Fibroblast of lung (primary cell): ENCODE measurements around the gene PGBD1. TPM values are rescaled to one million over a fixed set of nuclear protein-coding genes. Genes with fewer than 3 reads are reported as not detected.

Experiments
- DNase-seq, 2 donors: peaks; one replicate each; pipeline versions ENCODE4 v3.0.0 to v3.0.0-alpha.2; 2010; ENCODE audit warnings: low read depth in 2 of 2
- H2AFZ ChIP-seq: 2 replicates; pipeline ENCODE4 v1.5.1; 2012; ENCODE audit warnings: low read length, control low read depth, inconsistent platforms
- H3K27ac ChIP-seq: 2 replicates; pipeline ENCODE4 v1.5.1; 2011; ENCODE audit warnings: low read length, control low read depth; ENCODE audit not compliant: insufficient read depth
- H3K27me3 ChIP-seq: 2 replicates; pipeline ENCODE4 v1.5.1; 2011; ENCODE audit warnings: mild to moderate bottlenecking, low read length; ENCODE audit not compliant: control insufficient read depth, insufficient read depth
- H3K36me3 ChIP-seq: 2 replicates; pipeline ENCODE4 v1.5.1; 2011; ENCODE audit warnings: low read length; ENCODE audit not compliant: control insufficient read depth, insufficient read depth
- H3K4me1 ChIP-seq: 2 replicates; pipeline ENCODE4 v1.5.1; 2011; ENCODE audit warnings: low read length; ENCODE audit not compliant: control insufficient read depth, insufficient read depth; ENCODE audit errors: extremely low read depth
- H3K4me2 ChIP-seq: 2 replicates; pipeline ENCODE4 v1.5.1; 2011; ENCODE audit warnings: low read length, control low read depth; ENCODE audit not compliant: insufficient read depth; ENCODE audit errors: extremely low read depth
- H3K4me3 ChIP-seq, 4 experiments: fragments of 200-600 bp in 1 of 4; sonication (generic) in 1 of 4; replicated peaks in 1 of 4; 2 replicates each; pipeline ENCODE4 v1.5.1; 2011 to 2016; ENCODE audit warnings: low read length in 4 of 4, low read depth in 3 of 4, mild to moderate bottlenecking in 3 of 4, control low read depth in 2 of 4, inconsistent platforms in 1 of 4, mixed read lengths in 1 of 4; ENCODE audit not compliant: insufficient read depth in 1 of 4; ENCODE audit errors: control extremely low read depth in 1 of 4
- H3K79me2 ChIP-seq: 2 replicates; pipeline ENCODE4 v1.5.1; 2012; ENCODE audit warnings: mild to moderate bottlenecking, low read length, inconsistent platforms; ENCODE audit not compliant: control insufficient read depth, insufficient read depth
- H3K9ac ChIP-seq: 2 replicates; pipeline ENCODE4 v1.5.1; 2011; ENCODE audit warnings: mild to moderate bottlenecking, low read length, control low read depth; ENCODE audit not compliant: insufficient read depth
- H3K9me3 ChIP-seq: 2 replicates; pipeline ENCODE4 v1.5.1; 2012; ENCODE audit warnings: low read depth, low read length; ENCODE audit not compliant: control insufficient read depth, insufficient read depth
- H4K20me1 ChIP-seq: 2 replicates; pipeline ENCODE4 v1.5.1; 2011; ENCODE audit warnings: low read length; ENCODE audit not compliant: control insufficient read depth, insufficient read depth; ENCODE audit errors: extremely low read depth
- EZH2 ChIP-seq: IDR thresholded peaks from 2 replicates; pipeline ENCODE4 v1.5.1; 2012; ENCODE audit warnings: low read length, control low read depth, mild to moderate bottlenecking; ENCODE audit errors: missing control alignments
- polyA plus RNA-seq, 2 donors: library from polyadenylated mRNA; depleted of rRNA in 1 of 2; stranded (reverse) in 1 of 2; unstranded in 1 of 2; fragments of >200 nt; gene quantifications; 2 replicates each; pipeline ENCODE4 v1.2.1, GENCODE V29; 2011 to 2012; ENCODE audit warnings: missing spikeins in 1 of 2
- total RNA-seq: library from RNA; depleted of rRNA; stranded (reverse); fragments of >200 nt; gene quantifications from 2 replicates; pipeline ENCODE4 v1.2.1, GENCODE V29; 2014
- TF ChIP-seq, protein P1 (sequence below), 2 donors: IDR thresholded peaks in 1 of 2; conservative IDR thresholded peaks in 1 of 2; 1 replicate in 1 of 2; 2 replicates in 1 of 2; pipeline ENCODE4 v1.5.1; 2011 to 2012; ENCODE audit warnings: low read length in 2 of 2, control low read depth in 1 of 2, inconsistent platforms in 1 of 2, low read depth in 1 of 2, mild to moderate bottlenecking in 1 of 2

The PGBD1 gene
- total and polyA plus RNA-seq, 2 donors (not counting 1 experiment from before 2014, with no cell fraction given) = 5.5 to 5.8 TPM

- Histone ChIP-seq H3K79me2 (no peaks in the 10 kb centered on the region), H3K4me2 (no peak overlapping the region), H3K36me3 (no peaks in the 10 kb centered on the region), H2AFZ (no peak overlapping the region), H3K4me3 (no peak overlapping the region), H3K4me1 (no peaks in the 10 kb centered on the region), H3K27ac (no peak overlapping the region), H3K9ac (no peak overlapping the region), H4K20me1 (no peaks in the 10 kb centered on the region), H3K9me3 (peaks cover 1% of the 10 kb centered on the region), H3K27me3 (no peaks in the 10 kb centered on the region)
- TF ChIP-seq, protein P1, sequence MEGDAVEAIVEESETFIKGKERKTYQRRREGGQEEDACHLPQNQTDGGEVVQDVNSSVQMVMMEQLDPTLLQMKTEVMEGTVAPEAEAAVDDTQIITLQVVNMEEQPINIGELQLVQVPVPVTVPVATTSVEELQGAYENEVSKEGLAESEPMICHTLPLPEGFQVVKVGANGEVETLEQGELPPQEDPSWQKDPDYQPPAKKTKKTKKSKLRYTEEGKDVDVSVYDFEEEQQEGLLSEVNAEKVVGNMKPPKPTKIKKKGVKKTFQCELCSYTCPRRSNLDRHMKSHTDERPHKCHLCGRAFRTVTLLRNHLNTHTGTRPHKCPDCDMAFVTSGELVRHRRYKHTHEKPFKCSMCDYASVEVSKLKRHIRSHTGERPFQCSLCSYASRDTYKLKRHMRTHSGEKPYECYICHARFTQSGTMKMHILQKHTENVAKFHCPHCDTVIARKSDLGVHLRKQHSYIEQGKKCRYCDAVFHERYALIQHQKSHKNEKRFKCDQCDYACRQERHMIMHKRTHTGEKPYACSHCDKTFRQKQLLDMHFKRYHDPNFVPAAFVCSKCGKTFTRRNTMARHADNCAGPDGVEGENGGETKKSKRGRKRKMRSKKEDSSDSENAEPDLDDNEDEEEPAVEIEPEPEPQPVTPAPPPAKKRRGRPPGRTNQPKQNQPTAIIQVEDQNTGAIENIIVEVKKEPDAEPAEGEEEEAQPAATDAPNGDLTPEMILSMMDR (conservative IDR thresholded peaks at IDR 0.05 in 1 of 2, IDR thresholded peaks at IDR 0.05 in 1 of 2; ENCODE audit: low read depth in 1 of 2, low read length in 2 of 2) = no peak
- TF ChIP-seq EZH2 = no peak
- DNase-seq = no peak
Observed at GRCh38 chr6:28322661-28323060, 41.3 kb downstream of the PGBD1 start.

DNA sequence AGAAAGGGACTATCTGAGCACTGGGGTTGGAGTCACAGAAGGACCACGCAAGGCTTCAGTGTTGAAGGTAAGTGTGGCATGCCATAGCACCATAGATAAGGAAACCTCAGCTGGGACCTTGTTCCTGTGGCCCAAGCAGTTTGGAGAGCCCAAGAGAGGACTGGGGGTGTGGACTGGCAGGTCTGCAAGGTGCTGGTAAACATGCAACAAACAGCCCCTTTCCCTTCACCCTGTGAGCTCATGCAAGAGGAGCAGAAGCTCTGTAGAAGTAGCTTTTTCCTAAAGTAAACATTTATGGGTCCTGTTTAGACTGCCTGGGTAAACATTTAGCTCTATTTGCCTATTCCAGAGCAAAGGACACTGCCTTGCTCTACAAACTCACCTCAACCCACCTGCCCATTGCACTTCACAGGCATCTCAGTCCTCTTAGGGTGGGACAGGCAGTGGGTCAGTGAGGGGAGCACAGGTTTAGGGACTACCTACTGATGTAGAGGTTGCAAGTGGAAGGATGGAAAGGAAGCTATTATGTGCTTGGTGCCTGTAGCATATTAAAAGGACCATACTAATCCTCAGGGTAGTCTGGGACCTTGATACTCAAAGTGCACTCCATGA lies 42.5 kb downstream of the PGBD1 start:
- no peak for TF ChIP-seq EZH2
- TF ChIP-seq, protein P1 (conservative IDR thresholded peaks at IDR 0.05 in 1 of 2, IDR thresholded peaks at IDR 0.05 in 1 of 2; ENCODE audit: low read depth in 1 of 2, low read length in 2 of 2) = no peak

DNA sequence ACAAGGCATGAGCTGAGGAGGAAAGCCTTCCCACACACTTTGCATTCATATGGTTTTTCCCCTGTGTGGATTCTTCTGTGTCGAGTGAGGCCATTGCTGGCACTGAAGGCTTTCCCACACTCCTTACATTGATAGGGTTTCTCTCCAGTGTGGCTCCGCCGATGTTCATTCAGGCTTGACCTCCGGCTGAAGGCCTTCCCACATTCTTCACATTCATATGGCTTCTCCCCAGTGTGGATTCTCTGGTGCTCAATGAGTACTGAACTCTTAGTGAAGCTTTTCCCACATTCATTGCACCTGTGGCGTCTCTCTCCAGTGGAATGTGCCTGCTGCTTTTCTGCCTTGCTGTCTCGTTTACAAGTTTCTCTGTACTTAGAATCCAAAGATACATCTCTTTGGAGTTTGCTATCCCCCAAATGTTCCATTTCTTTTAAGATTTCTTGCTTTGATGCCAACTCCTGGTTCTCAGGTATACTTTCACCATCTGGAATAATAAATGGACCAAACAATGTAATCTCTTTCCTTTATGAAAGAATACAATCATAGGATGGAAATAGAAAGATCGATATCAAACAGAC lies 45.1 kb downstream of the PGBD1 start:
- Histone ChIP-seq H3K9ac (no peak overlapping the region), H3K27me3 (no peaks in the 10 kb centered on the region), H3K79me2 (no peaks in the 10 kb centered on the region), H3K4me3 (no peak overlapping the region), H3K9me3 (peaks cover 1% of the 10 kb centered on the region), H3K27ac (no peak overlapping the region), H3K36me3 (no peaks in the 10 kb centered on the region), H4K20me1 (no peaks in the 10 kb centered on the region), H3K4me1 (no peaks in the 10 kb centered on the region), H2AFZ (no peak overlapping the region), H3K4me2 (no peak overlapping the region)
- TF ChIP-seq, protein P1 (conservative IDR thresholded peaks at IDR 0.05 in 1 of 2, IDR thresholded peaks at IDR 0.05 in 1 of 2; ENCODE audit: low read depth in 1 of 2, low read length in 2 of 2) = no peak
- no peak for TF ChIP-seq EZH2
- DNase-seq = no peak

More for the DNA sequence above, 42.5 kb downstream of the PGBD1 start:
- Histone ChIP-seq H3K4me2 (no peak overlapping the region), H4K20me1 (no peaks in the 10 kb centered on the region), H3K9ac (no peak overlapping the region), H3K4me3 (no peak overlapping the region), H3K9me3 (peaks cover 1% of the 10 kb centered on the region), H3K79me2 (no peaks in the 10 kb centered on the region), H2AFZ (no peak overlapping the region), H3K36me3 (no peaks in the 10 kb centered on the region), H3K4me1 (no peaks in the 10 kb centered on the region), H3K27ac (no peak overlapping the region), H3K27me3 (no peaks in the 10 kb centered on the region)
- DNase-seq = no peak
